ENCODE measurements around the gene SYNGR2.

Gene SYNGR2

GRCh38 chr17:78168903-78169793 is 767 bp downstream of the SYNGR2 start (continued):
- TF ChIP-seq ZNF169 (tag by site-specific recombination; IDR thresholded peaks at IDR 0.05): no peak
- TF ChIP-seq ZNF514 (tag by site-specific recombination; IDR thresholded peaks at IDR 0.05): no peak
- no peak for TF ChIP-seq ZSCAN18 (tag by site-specific recombination; IDR thresholded peaks at IDR 0.05)
- peak; percentile 74 for TF ChIP-seq ZFHX2 (tag by site-specific recombination; conservative IDR thresholded peaks at IDR 0.05)
- TF ChIP-seq ZNF302 (tag by site-specific recombination; IDR thresholded peaks at IDR 0.05; ENCODE audit: low read depth): no peak
- TF ChIP-seq ZNF776 (tag by site-specific recombination; IDR thresholded peaks at IDR 0.05; ENCODE audit: borderline replicate concordance): no peak
- TF ChIP-seq ZNF404 (tag by site-specific recombination; IDR thresholded peaks at IDR 0.05): no peak
- no peak for TF ChIP-seq ZNF645 (tag by site-specific recombination; IDR thresholded peaks at IDR 0.05)
- no peak for TF ChIP-seq ZNF837 (tag by site-specific recombination; IDR thresholded peaks at IDR 0.05)
- no peak for TF ChIP-seq ZNF350 (tag by site-specific recombination; IDR thresholded peaks at IDR 0.05)
- TF ChIP-seq, protein P1, sequence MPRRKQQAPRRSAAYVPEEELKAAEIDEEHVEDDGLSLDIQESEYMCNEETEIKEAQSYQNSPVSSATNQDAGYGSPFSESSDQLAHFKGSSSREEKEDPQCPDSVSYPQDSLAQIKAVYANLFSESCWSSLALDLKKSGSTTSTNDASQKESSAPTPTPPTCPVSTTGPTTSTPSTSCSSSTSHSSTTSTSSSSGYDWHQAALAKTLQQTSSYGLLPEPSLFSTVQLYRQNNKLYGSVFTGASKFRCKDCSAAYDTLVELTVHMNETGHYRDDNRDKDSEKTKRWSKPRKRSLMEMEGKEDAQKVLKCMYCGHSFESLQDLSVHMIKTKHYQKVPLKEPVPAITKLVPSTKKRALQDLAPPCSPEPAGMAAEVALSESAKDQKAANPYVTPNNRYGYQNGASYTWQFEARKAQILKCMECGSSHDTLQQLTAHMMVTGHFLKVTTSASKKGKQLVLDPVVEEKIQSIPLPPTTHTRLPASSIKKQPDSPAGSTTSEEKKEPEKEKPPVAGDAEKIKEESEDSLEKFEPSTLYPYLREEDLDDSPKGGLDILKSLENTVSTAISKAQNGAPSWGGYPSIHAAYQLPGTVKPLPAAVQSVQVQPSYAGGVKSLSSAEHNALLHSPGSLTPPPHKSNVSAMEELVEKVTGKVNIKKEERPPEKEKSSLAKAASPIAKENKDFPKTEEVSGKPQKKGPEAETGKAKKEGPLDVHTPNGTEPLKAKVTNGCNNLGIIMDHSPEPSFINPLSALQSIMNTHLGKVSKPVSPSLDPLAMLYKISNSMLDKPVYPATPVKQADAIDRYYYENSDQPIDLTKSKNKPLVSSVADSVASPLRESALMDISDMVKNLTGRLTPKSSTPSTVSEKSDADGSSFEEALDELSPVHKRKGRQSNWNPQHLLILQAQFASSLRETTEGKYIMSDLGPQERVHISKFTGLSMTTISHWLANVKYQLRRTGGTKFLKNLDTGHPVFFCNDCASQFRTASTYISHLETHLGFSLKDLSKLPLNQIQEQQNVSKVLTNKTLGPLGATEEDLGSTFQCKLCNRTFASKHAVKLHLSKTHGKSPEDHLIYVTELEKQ (tag by site-specific recombination; IDR thresholded peaks at IDR 0.05; ENCODE audit: borderline replicate concordance): no peak
- peak; percentile 96 for TF ChIP-seq ZNF335 (tag by site-specific recombination; conservative IDR thresholded peaks at IDR 0.05)
- TF ChIP-seq ZNF48 (tag by site-specific recombination; IDR thresholded peaks at IDR 0.05): no peak
- TF ChIP-seq ZNF510 (tag by site-specific recombination; IDR thresholded peaks at IDR 0.05; ENCODE audit: insufficient replicate concordance): no peak
- no peak for TF ChIP-seq ZNF658 (tag by site-specific recombination; IDR thresholded peaks at IDR 0.05)
- no peak for TF ChIP-seq FEZF1 (tag by site-specific recombination; IDR thresholded peaks at IDR 0.05)
- no peak for TF ChIP-seq ZNF16 (tag by site-specific recombination; IDR thresholded peaks at IDR 0.05; ENCODE audit: low read depth)
- TF ChIP-seq ZNF354C (tag by site-specific recombination; IDR thresholded peaks at IDR 0.05; ENCODE audit: borderline replicate concordance, low read depth): no peak
- TF ChIP-seq, protein P2, sequence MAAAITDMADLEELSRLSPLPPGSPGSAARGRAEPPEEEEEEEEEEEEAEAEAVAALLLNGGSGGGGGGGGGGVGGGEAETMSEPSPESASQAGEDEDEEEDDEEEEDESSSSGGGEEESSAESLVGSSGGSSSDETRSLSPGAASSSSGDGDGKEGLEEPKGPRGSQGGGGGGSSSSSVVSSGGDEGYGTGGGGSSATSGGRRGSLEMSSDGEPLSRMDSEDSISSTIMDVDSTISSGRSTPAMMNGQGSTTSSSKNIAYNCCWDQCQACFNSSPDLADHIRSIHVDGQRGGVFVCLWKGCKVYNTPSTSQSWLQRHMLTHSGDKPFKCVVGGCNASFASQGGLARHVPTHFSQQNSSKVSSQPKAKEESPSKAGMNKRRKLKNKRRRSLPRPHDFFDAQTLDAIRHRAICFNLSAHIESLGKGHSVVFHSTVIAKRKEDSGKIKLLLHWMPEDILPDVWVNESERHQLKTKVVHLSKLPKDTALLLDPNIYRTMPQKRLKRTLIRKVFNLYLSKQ (tag by site-specific recombination; IDR thresholded peaks at IDR 0.05; ENCODE audit: borderline replicate concordance): no peak
- TF ChIP-seq ZNF548 (tag by site-specific recombination; IDR thresholded peaks at IDR 0.05): no peak
- TF ChIP-seq HOXC10 (CRISPR knock-in tag; IDR thresholded peaks at IDR 0.05): no peak
- TF ChIP-seq ZNF112 (tag by site-specific recombination; IDR thresholded peaks at IDR 0.05): no peak
- TF ChIP-seq, protein P3, sequence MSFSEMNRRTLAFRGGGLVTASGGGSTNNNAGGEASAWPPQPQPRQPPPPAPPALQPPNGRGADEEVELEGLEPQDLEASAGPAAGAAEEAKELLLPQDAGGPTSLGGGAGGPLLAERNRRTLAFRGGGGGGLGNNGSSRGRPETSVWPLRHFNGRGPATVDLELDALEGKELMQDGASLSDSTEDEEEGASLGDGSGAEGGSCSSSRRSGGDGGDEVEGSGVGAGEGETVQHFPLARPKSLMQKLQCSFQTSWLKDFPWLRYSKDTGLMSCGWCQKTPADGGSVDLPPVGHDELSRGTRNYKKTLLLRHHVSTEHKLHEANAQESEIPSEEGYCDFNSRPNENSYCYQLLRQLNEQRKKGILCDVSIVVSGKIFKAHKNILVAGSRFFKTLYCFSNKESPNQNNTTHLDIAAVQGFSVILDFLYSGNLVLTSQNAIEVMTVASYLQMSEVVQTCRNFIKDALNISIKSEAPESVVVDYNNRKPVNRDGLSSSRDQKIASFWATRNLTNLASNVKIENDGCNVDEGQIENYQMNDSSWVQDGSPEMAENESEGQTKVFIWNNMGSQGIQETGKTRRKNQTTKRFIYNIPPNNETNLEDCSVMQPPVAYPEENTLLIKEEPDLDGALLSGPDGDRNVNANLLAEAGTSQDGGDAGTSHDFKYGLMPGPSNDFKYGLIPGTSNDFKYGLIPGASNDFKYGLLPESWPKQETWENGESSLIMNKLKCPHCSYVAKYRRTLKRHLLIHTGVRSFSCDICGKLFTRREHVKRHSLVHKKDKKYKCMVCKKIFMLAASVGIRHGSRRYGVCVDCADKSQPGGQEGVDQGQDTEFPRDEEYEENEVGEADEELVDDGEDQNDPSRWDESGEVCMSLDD (tag by site-specific recombination; IDR thresholded peaks at IDR 0.05): peak; percentile 79
- no peak for TF ChIP-seq ZNF529 (tag by site-specific recombination; IDR thresholded peaks at IDR 0.05; ENCODE audit: insufficient replicate concordance)
- TF ChIP-seq ZNF530 (tag by site-specific recombination; IDR thresholded peaks at IDR 0.05; ENCODE audit: low read depth): no peak
- TF ChIP-seq KLF17 (tag by site-specific recombination; IDR thresholded peaks at IDR 0.05): 0 out of 2 replicates have a peak, but pooled peaks have one; percentile 11
- TF ChIP-seq ZNF121 (tag by site-specific recombination; IDR thresholded peaks at IDR 0.05): no peak
- TF ChIP-seq REPIN1 (tag by site-specific recombination; IDR thresholded peaks at IDR 0.05; ENCODE audit: low read depth): no peak

All from HEK293 (cell line).